HepG2 (cell line): ENCODE data around the gene CDHR3. TPM values are rescaled to one million over a fixed set of nuclear protein-coding genes. Genes with fewer than 3 reads are reported as not detected.

Experiments used
- ATAC-seq: fragments of 200-7000 bp; cut with Tn5 transposase; 3 replicates; pipeline ENCODE4 v1.9.1; 2020; ENCODE audit warnings: mild to moderate bottlenecking, moderate library complexity
- BruUV-seq: library from RNA; stranded (reverse); fragments of 400-500 nt; replicated peaks from 2 replicates; lab custom pipeline; 2021; lab: Mats Ljungman, UMichigan
- CTCF ChIA-PET: fragments of 300-600 bp; formaldehyde crosslinking; extraction: SDS; loops from one replicate; lab custom pipeline; 2021; ENCODE audit warnings: low total read pairs, inconsistent platforms, low intra/inter-chr PET ratio; lab: Yijun Ruan, JAX
- POLR2A ChIA-PET: fragments of 350-600 bp; sonication (Branson Sonifier 250); formaldehyde crosslinking; loops from one replicate; lab custom pipeline; 2020; ENCODE audit warnings: antibody characterized with exemption, inconsistent platforms; lab: Yijun Ruan, JAX
- DNase-seq: peaks from one replicate; pipeline ENCODE4 v3.0.0-alpha.2; 2015; ENCODE audit warnings: low spot score
- FAIRE-seq: peaks from 3 replicates; lab custom pipeline; 2011; peaks lifted over from hg19 to GRCh38; lab: Jason Lieb, UNC
- H2AFZ ChIP-seq: one replicate; pipeline ENCODE4 v1.6.1; 2011; ENCODE audit warnings: low read length, inconsistent platforms
- H3K27ac ChIP-seq: fragments of 300-600 bp; 3 replicates; pipeline ENCODE4 v1.8.0; 2011; ENCODE audit warnings: mixed run types, mild to moderate bottlenecking, mixed read lengths, low read length, inconsistent platforms; ENCODE audit not compliant: insufficient read depth; ENCODE audit errors: extremely low read length
- H3K27me3 ChIP-seq, 2 experiments: fragments of 200-600 bp in 1 of 2; 2 replicates in 1 of 2; 3 replicates in 1 of 2; pipeline versions ENCODE4 v1.6.0 to v1.8.0; 2011; ENCODE audit warnings: low read length in 2 of 2, mild to moderate bottlenecking in 2 of 2, moderate library complexity in 2 of 2, inconsistent platforms in 1 of 2; ENCODE audit not compliant: insufficient read depth in 2 of 2, control insufficient read depth in 1 of 2
- H3K36me3 ChIP-seq, 2 experiments: fragments of 200-600 bp in 1 of 2; replicated peaks in 1 of 2; 2 replicates in 1 of 2; 3 replicates in 1 of 2; pipeline versions ENCODE4 v1.5.1 to v1.8.0; 2011; ENCODE audit warnings: low read length in 2 of 2, inconsistent platforms in 1 of 2; ENCODE audit not compliant: insufficient read depth in 2 of 2, control insufficient read depth in 1 of 2
- H3K4me1 ChIP-seq: 2 replicates; pipeline ENCODE4 v1.5.1; 2012; ENCODE audit warnings: low read length, inconsistent platforms; ENCODE audit not compliant: insufficient read depth
- H3K4me2 ChIP-seq: 2 replicates; pipeline ENCODE4 v1.6.0; 2011; ENCODE audit warnings: low read depth, low read length, inconsistent platforms
- H3K4me3 ChIP-seq, 3 experiments: fragments of 200-600 bp in 1 of 3; sonication (generic), shearing (Covaris generic) in 1 of 3; replicated peaks in 1 of 3; 2 replicates each; pipeline ENCODE4 v1.5.1; 2011 to 2016; ENCODE audit warnings: low read length in 3 of 3, inconsistent platforms in 2 of 3, low read depth in 2 of 3, mild to moderate bottlenecking in 2 of 3, control low read depth in 1 of 3, mixed read lengths in 1 of 3; ENCODE audit not compliant: insufficient read depth in 1 of 3
- H3K79me2 ChIP-seq: one replicate; pipeline ENCODE4 v1.6.1; 2011; ENCODE audit warnings: low read length, inconsistent platforms; ENCODE audit not compliant: insufficient read depth
- H3K9ac ChIP-seq: 2 replicates; pipeline ENCODE4 v1.6.0; 2011; ENCODE audit warnings: mild to moderate bottlenecking, low read depth, low read length, inconsistent platforms; ENCODE audit not compliant: insufficient read depth
- H3K9me3 ChIP-seq: 2 replicates; pipeline ENCODE4 v1.5.1; 2012; ENCODE audit warnings: mild to moderate bottlenecking, low read length
- H4K20me1 ChIP-seq: 2 replicates; pipeline ENCODE4 v1.6.0; 2011; ENCODE audit warnings: inconsistent platforms, mild to moderate bottlenecking, low read length, moderate library complexity; ENCODE audit not compliant: insufficient read depth
- BORCS8-MEF2B ChIP-seq: sonication (generic); formaldehyde crosslinking; IDR thresholded peaks from 2 replicates; pipeline ENCODE4 v1.8.0; 2022; ENCODE audit warnings: mild to moderate bottlenecking, missing genetic modification reagents
- HDAC2 ChIP-seq: sonication (generic); formaldehyde crosslinking; IDR thresholded peaks from 2 replicates; pipeline ENCODE4 v1.4.0; 2020; ENCODE audit warnings: missing genetic modification reagents
- MATR3 ChIP-seq: sonication (generic); formaldehyde crosslinking; IDR thresholded peaks from 2 replicates; pipeline ENCODE4 v1.4.0; 2020; ENCODE audit warnings: missing genetic modification reagents
- MIER3 ChIP-seq: IDR thresholded peaks from 2 replicates; pipeline ENCODE4 v1.6.1; 2016; ENCODE audit warnings: missing compliant biosample characterization, borderline replicate concordance
- NR2F2 ChIP-seq: IDR thresholded peaks from 2 replicates; pipeline ENCODE4 v1.6.1; 2012; ENCODE audit warnings: low read depth, inconsistent platforms, borderline replicate concordance
- PTBP1 ChIP-seq: fragments of 200-400 bp; formaldehyde crosslinking; IDR thresholded peaks from 2 replicates; pipeline ENCODE4 v1.6.1; 2018; ENCODE audit warnings: low read length, low read depth; ENCODE audit not compliant: poor library complexity, severe bottlenecking
- REL ChIP-seq: sonication (generic); formaldehyde crosslinking; conservative IDR thresholded peaks from 2 replicates; pipeline ENCODE4 v1.8.0; 2022; ENCODE audit warnings: mild to moderate bottlenecking, missing genetic modification reagents, moderate library complexity
- ZFAT ChIP-seq: sonication (generic); formaldehyde crosslinking; conservative IDR thresholded peaks from 2 replicates; pipeline ENCODE4 v1.8.1; 2023; ENCODE audit warnings: missing genetic modification reagents, inconsistent platforms
- ZNF546 ChIP-seq: sonication (generic); formaldehyde crosslinking; conservative IDR thresholded peaks from 2 replicates; pipeline ENCODE4 v1.8.1; 2023; ENCODE audit warnings: mild to moderate bottlenecking, missing genetic modification reagents
- ZNF629 ChIP-seq: sonication (generic); formaldehyde crosslinking; conservative IDR thresholded peaks from 2 replicates; pipeline ENCODE4 v1.5.0; 2020; ENCODE audit warnings: missing genetic modification reagents
- ZNF740 ChIP-seq: sonication (generic); formaldehyde crosslinking; IDR thresholded peaks from 2 replicates; pipeline ENCODE4 v1.4.0; 2020; ENCODE audit warnings: missing genetic modification reagents
- ZNF83 ChIP-seq: sonication (generic); formaldehyde crosslinking; IDR thresholded peaks from 2 replicates; pipeline ENCODE4 v1.4.0; 2020; ENCODE audit warnings: missing genetic modification reagents, mild to moderate bottlenecking, borderline replicate concordance
- ZSCAN29 ChIP-seq: sonication (generic); formaldehyde crosslinking; conservative IDR thresholded peaks from 2 replicates; pipeline ENCODE4 v1.4.0; 2020; ENCODE audit warnings: mild to moderate bottlenecking, missing genetic modification reagents
- WGBS: methylation state at CpG from one replicate; pipeline ENCODE4 v1.1.6; 2017; ENCODE audit warnings: low lambda C conversion rate; 5-methylcytosine and 5-hydroxymethylcytosine counted together
- in situ Hi-C: cut with HindIII; loops from 2 replicates; pipeline ENCODE4 v1.10.0; 2017; ENCODE audit warnings: low pct_unique_long_range_greater_than_20kb; ENCODE audit not compliant: extremely low pct_ligation_motif_present
- intact Hi-C: fragments of 100-400 bp; cut with micrococcal nuclease; formaldehyde crosslinking; loops from one replicate; pipeline ENCODE4 v1.10.0; 2022; ENCODE audit not compliant: unreplicated experiment
- polyA plus RNA-seq, 8 experiments: library from polyadenylated mRNA; depleted of rRNA in 3 of 8; stranded (reverse) in 7 of 8; unstranded in 1 of 8; fragments of >200 nt; fragmentation: Illumina TruSeq in 4 of 8; extraction: Trizol in 4 of 8; gene quantifications; 2 replicates each; pipeline versions ENCODE4 v1.2.1 to v1.2.3, GENCODE V29; 2011 to 2016; ENCODE audit warnings: low read depth in 4 of 8, missing spikeins in 1 of 8, mixed read lengths in 1 of 8; ENCODE audit not compliant: insufficient read depth in 1 of 8
- total RNA-seq, 5 experiments: library from RNA; depleted of rRNA; stranded (reverse); fragments of >200 nt; fragmentation: Illumina TruSeq; extraction: Trizol; gene quantifications; 2 replicates each; pipeline ENCODE4 v1.2.3, GENCODE V29; 2016; ENCODE audit warnings: low read depth in 1 of 5
- TF ChIP-seq, protein P1 (sequence below): sonication (generic); formaldehyde crosslinking; IDR thresholded peaks from 2 replicates; pipeline ENCODE4 v1.5.0; 2020; ENCODE audit warnings: mild to moderate bottlenecking, missing genetic modification reagents

The CDHR3 gene
- total and polyA plus RNA-seq, 2 of the 13 experiments (the other 11 are each of a cell fraction or from before 2014, with no cell fraction given): 6.5 to 11.8 TPM

DNA sequence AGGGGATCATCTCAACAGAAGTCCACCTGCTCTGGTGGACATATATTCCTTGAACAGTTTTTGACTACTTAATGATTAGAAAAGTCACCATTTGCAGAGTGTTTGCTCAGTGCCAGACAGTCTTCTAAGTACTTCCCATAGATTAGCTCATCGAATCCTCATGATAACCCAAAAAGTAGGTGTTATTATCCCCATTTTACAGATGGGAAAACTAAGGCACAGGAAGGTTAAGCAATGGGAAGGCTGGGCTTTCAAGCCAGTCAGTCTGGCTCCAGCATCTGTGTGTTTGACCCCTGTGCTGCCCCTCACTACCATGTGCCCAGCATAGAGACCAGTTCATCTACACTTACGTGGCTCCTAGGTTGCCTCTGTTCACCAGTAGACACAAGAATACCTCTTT, 15.9 kb downstream of the CDHR3 start:
- H3K9me3 ChIP-seq: no peaks in the 10 kb centered on the region
- no peak overlapping the region for H2AFZ ChIP-seq
- no peak overlapping the region for H3K4me3 ChIP-seq
- H3K27ac ChIP-seq: no peak overlapping the region
- no peaks in the 10 kb centered on the region for H3K4me1 ChIP-seq
- TF ChIP-seq ZNF629 (CRISPR knock-in tag): 0 out of 2 replicates have a peak, but pooled peaks have one; percentile 43
- no peak for TF ChIP-seq MIER3 (CRISPR knock-in tag)
- H3K4me2 ChIP-seq: no peak overlapping the region
- H3K27me3 ChIP-seq: no peaks in the 10 kb centered on the region
- ChIA-PET POLR2A (no interaction called here), CTCF (no interaction called here)
- WGBS: 75% methylated on average over 2 of the region's 2 CpGs
- H4K20me1 ChIP-seq: no peaks in the 10 kb centered on the region
- no TSS peak for BruUV-seq
- ATAC-seq (no peak), FAIRE-seq (no peak), DNase-seq (no peak)
- H3K79me2 ChIP-seq: no peaks in the 10 kb centered on the region
- in situ Hi-C loops (no loop called here), intact Hi-C loops (no loop called here)
- H3K9ac ChIP-seq: no peak overlapping the region
- no peaks in the 10 kb centered on the region for H3K36me3 ChIP-seq

GRCh38 chr7:105979405-105979804, 16.3 kb downstream of the CDHR3 start:
- intact Hi-C loops: no loop called here
- no TSS peak for BruUV-seq
- H3K4me2 ChIP-seq: no peak overlapping the region
- H3K9me3 ChIP-seq: no peaks in the 10 kb centered on the region
- no peaks in the 10 kb centered on the region for H3K79me2 ChIP-seq
- H3K4me1 ChIP-seq: no peaks in the 10 kb centered on the region
- DNase-seq: no peak
- H3K27ac ChIP-seq: no peak overlapping the region
- no peaks in the 10 kb centered on the region for H3K27me3 ChIP-seq
- H3K36me3 ChIP-seq: no peaks in the 10 kb centered on the region
- no peak for ATAC-seq
- H3K9ac ChIP-seq: no peak overlapping the region
- no peak for TF ChIP-seq BORCS8-MEF2B (CRISPR knock-in tag)
- no peak for TF ChIP-seq REL (CRISPR knock-in tag)
- TF ChIP-seq ZSCAN29 (CRISPR knock-in tag): no peak
- no peak for TF ChIP-seq MATR3 (CRISPR knock-in tag)
- no peak for TF ChIP-seq HDAC2 (CRISPR knock-in tag)
- no peak for TF ChIP-seq ZNF740
- TF ChIP-seq ZNF546: no peak
- TF ChIP-seq NR2F2: no peak
- TF ChIP-seq, protein P1, sequence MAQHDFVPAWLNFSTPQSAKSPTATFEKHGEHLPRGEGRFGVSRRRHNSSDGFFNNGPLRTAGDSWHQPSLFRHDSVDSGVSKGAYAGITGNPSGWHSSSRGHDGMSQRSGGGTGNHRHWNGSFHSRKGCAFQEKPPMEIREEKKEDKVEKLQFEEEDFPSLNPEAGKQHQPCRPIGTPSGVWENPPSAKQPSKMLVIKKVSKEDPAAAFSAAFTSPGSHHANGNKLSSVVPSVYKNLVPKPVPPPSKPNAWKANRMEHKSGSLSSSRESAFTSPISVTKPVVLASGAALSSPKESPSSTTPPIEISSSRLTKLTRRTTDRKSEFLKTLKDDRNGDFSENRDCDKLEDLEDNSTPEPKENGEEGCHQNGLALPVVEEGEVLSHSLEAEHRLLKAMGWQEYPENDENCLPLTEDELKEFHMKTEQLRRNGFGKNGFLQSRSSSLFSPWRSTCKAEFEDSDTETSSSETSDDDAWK (CRISPR knock-in tag): no peak
- TF ChIP-seq PTBP1: no peak
- no peak for TF ChIP-seq ZFAT
- no peak for TF ChIP-seq ZNF83 (CRISPR knock-in tag)
- CTCF ChIA-PET: no interaction called here
- no peak overlapping the region for H2AFZ ChIP-seq
- H4K20me1 ChIP-seq: no peaks in the 10 kb centered on the region
- in situ Hi-C loops: no loop called here
- H3K4me3 ChIP-seq: no peak overlapping the region
- WGBS: 98% methylated on average over 2 of the region's 2 CpGs
- POLR2A ChIA-PET: no interaction called here
- no peak for FAIRE-seq
